ENCODE measurements around the gene CHRND.
A peak's percentile ranks its signal among the peaks of the same experiment; 100 is the strongest.

CHRND gene

DNA sequence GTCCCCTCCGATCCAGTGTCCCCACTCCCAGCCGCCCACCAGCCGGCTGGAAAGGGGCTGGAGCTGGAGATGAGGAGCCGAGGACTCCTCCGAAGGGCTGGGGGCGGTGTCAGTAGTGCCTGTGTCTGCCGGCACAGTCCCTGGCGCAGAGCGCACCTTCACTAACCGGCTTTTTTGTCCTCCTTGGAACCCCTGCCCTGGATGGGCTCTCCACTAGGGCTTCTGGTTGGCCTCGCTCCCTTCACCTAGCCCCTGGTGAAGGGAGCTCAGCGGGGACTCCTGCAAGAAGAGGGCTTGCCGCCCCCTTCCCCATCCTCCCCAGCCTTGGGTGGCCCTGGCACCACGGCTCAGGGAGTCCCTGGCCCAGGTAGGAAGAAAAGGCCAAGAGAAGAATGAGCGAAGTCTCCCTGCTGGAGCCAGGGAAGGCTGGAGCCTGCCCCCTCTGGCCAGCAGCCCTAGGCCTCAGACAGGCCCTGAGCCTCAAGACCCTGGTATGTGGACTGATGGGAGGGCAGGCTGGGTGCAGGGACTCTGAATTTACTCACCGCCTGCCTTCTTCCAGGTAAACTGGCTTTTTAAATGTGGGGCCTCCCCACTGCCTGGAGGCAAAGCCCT, 37.8 kb upstream of the CHRND start:
- DNase-seq = no peak

DNA sequence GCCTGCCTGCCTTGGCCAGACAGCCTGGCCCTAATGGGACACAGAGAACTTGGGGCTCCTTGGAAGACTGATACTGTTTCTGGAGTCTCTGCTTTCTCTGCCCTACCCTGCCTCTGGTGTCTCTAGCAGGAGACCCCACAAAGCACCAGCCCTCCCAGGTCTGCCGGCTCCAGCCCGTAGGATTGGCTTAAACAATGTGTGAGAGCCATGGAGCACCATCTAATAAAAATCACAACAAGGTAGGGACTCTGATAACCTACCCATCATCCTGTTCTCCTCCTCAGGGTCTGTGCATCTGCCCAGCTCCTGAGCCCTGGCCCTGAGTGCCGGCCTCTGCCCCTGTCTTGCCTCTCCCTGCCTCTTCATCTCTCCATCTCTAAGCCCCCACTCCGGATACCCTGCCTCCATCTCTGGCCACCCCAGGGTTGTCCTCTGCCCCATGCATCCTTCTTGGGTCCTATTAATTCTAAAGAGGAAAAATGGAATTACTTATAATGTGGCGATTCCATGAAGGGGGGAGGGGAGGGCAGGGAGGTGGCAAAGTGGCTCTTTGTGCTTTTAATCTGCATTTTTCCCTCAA, 37.1 kb upstream of the CHRND start:
- no peak for DNase-seq

DNA sequence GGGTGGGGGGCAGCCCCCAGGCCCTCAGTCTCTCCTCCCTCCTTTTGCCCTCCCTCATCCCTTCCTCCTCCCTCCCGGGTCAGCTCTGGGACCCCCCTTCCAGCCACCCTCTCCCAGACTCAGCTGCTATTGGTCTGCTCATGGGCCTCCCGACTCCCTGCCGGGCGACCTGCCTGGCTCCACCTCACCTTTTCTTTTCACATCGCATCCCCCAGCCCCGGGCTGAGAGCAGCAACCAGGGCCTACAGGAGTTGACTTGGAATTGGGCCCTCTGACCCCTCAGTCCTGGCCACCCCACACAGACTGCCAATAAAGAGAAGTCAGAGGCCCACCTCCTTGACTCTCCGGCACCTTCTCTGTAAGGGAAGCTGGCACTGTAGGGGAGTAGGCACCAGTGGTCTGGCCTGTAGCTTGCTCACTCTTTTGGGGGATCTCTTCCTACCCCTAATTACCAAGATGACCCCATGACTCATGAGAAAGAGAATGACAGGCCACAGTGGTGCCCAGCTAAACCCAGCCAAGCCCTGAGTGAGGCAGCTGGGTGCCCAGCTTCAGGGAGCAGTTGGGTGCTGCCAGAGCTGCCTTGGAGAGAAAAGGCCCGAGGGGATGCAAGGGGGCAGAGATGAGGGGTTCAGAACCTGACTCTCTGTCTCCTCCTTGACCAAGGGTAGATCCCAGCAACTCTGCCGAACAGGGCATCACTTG, 36.3 kb upstream of the CHRND start:
- no peak for DNase-seq

DNA sequence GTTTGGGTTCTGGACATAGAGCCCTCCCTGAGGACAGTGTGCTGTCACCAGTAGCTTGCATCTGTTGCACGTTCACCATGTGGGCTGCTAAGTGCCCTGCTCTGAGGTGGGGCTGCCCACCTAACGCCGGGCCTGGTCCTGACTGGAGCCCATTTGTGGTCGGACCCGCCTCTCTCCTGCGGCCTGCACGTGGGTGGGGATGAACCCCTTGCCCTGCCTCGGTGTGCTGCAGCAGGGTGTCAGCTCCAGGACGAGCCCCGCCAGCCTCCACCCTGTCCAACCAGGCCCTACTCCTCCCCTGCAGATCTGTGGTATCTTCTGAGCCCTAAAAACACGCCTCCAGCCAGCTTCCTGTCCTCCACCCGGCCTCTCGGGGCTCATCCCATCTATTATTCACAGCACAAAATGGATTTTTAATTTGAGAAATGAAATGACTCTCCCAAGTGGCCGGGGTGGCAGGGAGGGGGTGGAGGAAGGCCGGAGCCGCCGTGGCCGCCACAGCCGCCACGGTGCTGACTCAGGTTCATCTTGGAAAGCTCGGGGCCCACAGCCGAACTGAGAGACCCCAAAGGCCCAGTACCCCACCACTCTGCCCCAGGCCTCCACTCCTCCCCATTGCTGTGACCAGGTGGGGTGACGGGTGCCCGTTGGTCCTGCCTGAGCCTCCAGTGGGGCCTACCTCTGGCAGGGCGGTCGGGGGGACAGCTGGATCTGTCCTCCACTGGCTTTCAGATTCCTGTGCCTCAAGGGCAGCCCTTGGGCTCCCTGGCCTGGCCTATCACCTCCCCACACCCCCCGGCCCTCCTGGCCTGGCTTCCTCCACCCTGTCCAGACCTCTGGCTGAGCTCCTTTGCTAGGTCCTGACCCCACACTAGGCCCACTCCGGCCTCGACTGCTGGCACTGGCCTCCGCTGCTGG, 35.5 kb upstream of the CHRND start:
- no peak for DNase-seq

DNA sequence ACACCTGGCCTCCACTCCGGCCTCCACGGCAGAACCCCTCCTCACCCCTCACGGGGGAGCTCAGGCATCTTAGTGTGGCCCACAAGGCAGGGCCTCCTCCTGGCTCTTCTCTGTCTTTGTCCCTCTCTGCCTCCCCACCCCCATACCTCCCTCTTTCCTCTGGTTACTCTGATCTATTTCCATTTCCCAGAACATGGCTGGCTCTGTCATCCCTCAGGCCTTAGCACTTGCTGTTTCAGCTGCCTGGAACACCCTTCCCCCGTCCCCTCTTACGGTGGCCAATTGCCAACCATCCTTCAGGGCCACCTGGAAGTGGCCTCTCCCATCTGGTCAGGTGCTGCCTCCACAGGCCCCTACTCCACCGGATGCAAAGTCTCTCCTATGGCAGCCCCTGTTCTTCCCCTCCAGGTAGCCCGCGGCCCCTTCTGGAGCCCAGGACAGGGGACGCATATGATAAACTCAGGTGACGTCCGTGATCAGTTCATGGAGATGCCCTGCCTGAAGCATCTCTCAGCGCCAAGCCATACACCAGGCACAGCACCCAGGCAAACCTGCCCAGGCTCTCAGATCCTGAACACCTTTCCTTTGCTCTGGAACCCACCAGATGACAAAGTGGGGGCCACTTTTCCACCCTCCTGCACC, 34.7 kb upstream of the CHRND start:
- DNase-seq = no peak

DNA sequence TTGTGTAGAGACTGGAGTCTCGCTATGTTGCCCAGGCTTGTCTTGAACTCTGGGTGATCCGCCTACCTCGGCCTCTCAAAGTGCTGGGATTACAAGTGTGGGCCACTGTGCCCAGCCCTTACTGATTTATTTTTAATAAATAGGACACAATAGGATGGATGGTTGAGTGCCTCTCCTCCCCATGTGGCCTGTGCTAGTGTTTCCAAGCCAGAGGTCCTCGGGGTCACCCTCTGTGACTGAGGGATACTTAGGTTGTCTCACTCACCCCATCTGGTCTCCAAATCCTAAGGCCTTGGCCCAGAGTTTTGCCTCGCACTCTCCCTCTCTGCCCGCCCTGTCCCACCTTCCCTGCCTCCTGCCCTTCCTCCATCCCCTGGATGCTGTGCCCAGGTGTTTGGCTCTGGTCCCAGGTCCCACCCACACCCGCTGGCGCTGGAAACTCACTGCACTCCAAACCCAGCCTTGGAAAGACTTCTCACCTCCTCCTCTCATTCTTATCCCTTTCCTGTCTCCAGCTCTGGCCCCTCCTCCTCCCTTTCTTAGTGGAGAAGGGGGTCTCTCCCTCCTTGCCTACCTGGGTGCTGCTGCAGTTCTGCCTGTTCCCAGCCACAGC, 33.6 kb upstream of the CHRND start:
- DNase-seq = no peak

DNA sequence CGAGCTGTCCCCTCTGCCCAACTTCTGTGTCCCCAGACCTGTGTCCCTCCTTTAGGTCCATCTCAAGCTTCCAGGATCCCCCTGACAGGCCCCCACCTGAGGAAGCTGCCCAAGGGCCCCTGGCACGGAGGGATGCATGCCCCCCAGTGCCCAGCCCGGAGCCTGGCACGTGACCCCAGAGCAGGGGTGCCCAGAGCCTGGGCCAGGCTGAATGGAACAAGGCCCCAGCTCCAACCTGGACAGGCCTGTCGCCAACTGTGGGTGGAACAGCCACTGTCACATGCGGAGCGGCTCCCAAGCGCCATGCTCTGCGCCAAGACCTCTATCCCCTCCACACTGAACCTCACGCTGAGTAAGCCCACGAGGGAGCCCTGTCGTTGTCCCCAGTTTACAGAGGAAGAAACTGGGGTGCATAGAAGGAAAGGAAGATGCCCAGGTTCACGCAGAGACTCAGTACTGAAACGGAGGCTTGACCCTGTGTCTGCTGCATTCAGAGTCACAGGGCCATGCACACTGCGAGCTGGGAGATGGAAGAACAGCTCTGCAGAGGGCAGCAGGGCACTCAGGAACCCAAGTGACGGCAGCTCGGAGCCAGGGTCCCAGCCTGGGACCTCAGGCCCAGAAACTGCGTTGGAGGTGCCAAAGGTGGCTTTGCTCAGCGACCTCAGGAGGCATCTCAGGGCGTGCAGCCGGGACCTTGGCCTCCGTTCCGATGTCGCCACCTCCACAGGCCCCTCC, 32.8 kb upstream of the CHRND start:
- no peak for DNase-seq

DNA sequence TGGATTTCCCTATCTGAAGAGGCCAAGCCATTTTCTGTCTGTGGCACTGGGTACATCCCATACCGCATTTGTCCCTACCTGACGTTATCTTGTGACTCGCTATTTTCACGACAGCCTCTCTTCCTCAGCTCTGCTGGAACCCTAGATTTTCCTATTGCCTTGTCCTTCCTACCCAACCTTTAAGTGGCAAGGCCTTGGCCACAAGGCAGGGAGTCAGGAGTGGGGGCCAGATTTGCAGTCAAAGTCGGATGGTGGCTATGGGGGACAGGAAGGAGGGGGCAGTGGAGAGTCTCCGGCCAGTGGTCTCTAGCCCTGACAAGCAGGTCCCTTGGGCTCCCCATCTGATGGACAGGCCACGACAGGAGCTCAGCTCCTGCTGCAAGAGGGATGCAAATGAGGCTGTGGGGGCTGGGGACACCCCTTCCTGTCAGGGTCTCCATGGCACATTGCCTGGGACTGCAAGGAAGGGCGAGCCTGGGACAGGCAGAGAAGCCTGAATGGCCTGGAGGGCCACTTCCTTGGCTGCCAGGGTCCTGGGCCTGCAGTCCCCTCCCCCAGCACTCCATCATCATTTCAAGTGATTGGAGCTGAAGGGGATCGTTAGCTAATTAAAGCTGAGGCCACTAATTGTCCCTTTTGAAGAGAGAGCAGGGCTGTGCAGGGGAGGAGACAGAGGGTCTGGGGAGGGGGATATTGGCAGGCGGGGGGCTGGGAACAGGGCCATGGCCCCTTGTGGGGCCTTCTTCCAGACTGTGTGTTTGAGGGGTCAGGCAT, 32.1 kb upstream of the CHRND start:
- DNase-seq = no peak

DNA sequence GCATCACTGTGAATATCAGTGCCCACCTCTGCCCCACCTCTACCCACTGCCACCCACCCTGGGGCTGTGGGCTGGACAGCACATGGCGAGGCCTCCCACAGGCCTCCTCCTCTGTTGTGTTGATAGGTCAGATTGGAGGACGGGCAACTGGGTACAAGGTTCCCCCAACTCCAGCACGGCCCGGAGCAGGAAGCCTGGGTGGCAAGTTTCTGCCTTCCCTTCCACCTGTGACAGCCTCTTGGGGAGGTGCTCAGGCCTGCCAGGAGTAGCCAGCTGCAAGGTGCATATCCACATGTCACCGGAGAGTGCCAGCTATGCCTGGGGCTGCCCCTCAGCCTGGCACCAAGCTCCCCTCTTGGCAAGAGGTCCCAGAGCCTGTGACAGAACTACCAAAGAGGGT, 31.4 kb upstream of the CHRND start:
- no peak for DNase-seq

DNA sequence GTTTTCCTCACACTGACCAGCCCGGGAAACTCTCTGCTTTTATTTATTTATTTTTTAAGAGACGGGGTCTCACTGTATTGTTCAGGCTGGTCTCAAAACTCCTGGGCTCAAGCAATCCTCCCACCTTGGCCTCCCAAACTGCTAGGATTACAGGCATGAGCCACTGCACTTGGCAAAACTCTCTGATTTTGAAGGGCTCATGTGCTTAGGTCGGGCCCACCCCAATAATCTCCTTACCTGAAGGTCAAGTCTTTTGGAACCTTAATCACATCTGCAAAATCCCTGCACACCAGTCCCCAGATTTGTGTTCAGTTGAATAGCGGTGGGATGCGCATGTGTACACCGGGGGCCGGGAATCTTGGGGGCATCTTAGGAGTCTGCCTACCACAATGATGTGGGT, 30.7 kb upstream of the CHRND start:
- no peak for DNase-seq

DNA sequence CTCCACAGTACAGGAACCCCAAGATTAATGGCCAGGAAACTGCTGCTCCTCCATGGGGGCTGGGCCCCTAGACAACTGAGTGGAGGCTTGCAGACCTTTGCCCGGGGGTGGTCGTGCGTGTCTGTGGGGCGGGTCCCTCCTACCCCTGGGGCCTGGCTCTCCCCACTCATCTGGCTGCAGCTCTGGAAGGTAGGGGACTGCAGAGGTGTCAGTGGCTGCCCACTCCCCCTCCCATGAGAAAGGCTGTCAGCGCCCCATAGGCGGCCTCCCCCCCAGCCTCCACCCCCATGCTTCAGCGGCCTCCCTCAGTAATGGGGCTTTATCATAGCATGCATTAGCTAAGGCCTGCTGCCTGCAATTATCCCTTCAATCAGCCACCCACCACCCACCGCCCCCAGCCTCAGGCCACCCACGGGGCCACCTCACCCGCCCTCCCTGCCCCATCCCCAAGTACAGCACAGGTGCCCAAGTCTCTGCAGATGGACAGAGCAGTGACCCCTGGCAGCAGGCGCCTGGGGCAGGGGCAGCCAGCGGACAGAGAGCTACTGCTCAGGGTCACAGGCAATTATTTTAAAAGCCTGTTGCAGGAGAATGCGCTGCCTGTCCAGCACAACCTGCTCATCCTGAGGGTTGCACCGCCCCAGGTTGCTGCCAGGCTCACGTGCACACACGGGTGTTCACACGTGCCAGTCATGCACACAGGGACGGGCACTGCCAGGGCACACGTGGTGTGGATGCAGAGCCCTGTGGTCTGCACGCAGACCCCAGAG, 29.3 kb upstream of the CHRND start:
- no peak for DNase-seq

DNA sequence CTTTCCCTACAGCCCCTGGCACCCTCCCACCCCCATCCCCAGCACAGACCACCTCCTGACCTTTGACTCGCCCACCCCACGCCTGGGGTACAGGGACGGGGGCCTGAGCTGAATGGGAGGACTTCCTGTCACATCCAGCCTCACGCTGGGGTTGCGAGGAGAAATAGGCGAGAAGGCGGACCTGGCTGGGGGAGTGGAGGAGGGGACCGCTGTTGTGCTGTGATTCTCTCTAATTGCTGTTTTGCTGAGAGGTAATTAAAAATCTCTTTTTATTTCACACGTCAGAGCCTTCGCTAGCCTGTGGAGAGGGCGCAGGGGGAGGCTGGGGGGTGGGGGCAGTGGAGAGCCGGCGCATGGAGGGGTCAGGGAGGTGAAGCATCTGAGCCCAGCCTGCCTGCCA, 28.6 kb upstream of the CHRND start:
- no peak for DNase-seq

DNA sequence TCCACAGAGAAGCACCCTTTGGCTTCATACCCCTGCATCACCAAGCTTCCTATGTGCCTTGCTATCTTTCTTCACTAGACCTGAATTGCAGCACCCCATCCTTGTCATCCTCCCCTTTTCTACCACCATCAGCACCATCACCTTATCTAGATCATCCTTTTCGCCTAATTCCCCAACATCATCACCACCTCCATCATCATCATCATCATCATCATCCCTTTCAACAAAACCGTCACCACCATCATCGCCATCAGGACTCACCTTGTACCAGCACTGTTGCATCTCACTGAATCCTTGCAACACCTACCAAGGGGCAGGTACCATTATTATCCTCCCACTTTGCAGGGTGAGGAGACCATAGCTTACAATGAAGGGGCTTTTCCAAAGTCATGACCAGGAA, 27.5 kb upstream of the CHRND start:
- DNase-seq = no peak

DNA sequence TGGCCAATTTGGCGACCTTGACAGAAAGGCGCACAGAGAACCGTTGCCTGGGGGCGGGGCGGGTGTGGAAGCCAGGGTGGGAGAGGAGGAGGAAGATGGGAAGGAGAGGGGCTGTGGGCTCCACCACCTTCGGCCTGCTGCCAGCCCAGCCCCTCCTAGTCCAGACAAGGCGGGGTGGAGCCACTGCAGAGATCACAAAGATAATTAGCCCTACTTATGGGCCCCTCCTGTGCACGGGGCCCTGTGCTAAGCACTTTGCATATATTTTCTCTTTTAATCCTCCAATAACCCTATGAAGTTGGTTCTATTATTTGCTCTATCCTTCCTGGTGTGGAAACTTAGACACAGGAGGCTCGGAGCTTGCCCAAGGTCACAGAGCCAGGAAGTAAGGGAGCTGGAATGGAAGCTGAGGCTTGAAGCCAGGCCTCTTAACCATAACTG, 24.6 kb upstream of the CHRND start:
- no peak for DNase-seq

DNA sequence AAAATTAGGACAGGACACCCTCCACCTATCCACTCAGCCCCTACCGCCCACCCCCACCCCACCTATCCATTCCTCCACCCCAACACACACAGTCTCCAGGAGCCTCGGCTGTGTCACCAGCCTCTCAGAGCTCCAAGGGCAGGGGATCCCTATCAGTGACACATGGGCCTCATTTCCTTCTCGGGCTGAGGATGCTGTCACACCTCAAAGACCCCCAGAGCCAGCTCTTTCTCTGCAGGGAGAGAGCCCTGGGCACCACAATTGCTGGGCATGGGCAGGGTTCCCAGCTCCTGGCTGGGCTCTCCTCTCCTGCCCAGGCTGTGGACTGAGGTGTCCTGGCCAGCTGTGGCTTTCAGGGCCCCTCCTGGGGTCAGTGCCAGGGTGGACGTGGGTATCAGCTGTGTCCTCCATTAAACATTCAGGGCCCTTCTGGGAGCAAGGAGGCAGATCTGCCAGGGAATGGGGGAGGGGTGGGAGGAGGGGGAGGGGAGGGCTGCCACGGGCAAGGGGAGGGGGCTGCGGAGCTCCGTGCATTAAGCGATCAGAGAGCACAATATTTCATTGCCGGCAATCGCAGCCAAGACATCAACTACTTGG, 24.1 kb upstream of the CHRND start:
- no peak for DNase-seq

DNA sequence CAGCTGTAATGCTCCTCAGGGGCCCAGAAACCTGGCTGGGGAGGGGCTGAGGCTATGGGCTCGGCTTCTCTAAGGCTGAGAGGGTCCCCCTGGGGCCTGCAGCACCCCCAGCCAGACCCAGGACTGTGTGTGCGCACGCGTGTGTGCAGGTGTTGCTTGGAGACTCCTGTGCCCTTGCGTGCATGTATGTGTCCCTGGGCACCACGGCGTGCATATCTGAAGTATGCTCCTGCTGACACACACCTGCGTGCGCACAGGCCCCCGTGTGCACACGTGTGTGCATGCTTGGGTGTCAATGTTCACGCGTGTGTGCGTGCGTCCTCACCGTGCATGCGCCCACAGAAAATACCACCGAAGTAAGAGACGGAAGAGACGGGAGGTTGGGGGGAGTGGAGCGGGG, 23.4 kb upstream of the CHRND start:
- DNase-seq = no peak

DNA sequence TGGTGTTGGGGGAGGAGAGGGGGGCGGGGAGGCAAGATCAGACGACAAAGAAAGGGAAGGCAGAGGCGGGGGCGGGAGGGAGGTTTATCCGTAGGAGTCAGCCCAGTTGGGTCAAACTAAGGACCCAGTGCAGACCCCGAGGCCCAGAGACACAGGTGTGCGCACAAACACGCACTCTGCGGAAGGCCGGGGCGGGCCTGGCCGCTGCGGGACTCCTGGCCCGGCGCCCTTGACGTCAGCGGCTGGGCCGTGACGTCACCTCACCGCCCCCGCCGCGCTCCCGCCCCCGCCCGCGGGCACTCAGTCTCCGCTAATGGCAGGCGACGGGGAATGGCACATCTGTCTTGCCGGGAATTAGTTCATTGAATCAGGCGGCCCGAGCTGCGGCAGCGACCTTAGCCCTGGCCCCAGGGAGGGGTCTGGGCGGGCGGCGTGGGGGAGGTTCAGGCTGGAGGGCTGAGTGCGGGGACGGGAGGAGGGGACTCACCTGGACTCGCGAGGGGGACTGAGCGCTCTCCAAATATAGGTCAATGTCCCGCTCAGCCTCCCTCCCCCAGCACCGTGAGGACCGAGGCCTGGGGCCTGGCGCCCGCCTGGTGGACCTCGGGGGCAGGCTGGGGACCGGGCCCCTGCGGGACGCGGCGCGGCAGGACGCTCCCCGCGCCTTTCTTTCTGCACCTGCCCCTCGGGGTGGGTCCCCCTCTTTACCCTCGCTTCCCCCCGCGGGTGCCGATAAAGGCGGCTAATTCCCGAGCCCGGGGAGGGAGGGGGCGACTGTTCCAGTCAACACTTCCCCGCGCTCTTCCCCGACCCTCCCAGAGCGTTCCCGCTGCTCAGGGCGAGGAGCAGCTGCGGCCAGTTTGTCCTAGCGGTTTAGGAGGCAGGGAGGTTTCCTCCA, 22.8 kb upstream of the CHRND start:
- peak; percentile 70 for DNase-seq

DNA sequence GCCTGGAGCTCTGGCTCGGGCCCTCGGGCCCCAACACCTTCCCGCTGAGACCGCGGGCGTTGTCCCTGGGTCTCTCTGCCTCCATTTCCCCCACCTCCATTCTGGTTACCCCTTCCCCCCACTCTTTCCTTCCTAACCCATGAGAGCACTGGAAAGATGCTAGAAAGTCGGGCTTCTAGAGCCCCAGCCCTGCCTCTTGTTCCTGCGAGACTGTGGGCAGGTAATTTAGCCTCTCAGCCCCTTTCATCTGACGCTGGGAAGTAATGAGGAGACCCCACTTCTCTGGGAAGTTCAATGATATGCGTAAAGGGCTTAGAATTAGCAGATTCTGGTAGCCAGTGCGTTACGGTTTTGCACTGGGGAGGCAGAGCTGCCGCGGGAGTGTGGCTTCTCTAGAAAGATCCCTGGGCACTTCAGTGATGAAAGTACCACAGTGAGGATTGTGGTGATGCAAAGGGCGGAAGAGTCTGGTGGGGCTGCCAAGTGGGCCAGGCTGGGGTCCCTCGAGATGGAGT, 22.1 kb upstream of the CHRND start:
- no peak for DNase-seq
